ENCODE results near the gene TARBP2.

DNA sequence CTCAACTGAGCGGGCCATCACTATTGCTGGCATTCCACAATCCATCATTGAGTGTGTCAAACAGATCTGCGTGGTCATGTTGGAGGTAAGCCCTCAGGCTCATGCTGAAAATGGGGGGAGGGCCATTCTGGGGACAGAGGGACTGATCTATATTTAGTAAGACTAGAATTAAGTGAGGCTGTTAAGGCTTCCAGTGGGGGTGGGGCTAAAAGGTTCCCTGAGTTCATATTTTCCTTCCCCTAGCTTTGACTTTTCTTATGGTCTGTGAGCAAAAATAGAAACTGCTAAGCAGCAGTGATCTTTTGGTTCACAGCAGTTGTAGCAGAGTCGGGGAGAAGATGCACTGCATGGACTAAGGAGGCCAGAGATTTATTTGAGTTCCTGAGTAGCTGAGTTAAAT is 40.0 kb upstream of the TARBP2 start:
- TF ChIP-seq, protein P1, sequence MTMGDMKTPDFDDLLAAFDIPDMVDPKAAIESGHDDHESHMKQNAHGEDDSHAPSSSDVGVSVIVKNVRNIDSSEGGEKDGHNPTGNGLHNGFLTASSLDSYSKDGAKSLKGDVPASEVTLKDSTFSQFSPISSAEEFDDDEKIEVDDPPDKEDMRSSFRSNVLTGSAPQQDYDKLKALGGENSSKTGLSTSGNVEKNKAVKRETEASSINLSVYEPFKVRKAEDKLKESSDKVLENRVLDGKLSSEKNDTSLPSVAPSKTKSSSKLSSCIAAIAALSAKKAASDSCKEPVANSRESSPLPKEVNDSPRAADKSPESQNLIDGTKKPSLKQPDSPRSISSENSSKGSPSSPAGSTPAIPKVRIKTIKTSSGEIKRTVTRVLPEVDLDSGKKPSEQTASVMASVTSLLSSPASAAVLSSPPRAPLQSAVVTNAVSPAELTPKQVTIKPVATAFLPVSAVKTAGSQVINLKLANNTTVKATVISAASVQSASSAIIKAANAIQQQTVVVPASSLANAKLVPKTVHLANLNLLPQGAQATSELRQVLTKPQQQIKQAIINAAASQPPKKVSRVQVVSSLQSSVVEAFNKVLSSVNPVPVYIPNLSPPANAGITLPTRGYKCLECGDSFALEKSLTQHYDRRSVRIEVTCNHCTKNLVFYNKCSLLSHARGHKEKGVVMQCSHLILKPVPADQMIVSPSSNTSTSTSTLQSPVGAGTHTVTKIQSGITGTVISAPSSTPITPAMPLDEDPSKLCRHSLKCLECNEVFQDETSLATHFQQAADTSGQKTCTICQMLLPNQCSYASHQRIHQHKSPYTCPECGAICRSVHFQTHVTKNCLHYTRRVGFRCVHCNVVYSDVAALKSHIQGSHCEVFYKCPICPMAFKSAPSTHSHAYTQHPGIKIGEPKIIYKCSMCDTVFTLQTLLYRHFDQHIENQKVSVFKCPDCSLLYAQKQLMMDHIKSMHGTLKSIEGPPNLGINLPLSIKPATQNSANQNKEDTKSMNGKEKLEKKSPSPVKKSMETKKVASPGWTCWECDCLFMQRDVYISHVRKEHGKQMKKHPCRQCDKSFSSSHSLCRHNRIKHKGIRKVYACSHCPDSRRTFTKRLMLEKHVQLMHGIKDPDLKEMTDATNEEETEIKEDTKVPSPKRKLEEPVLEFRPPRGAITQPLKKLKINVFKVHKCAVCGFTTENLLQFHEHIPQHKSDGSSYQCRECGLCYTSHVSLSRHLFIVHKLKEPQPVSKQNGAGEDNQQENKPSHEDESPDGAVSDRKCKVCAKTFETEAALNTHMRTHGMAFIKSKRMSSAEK (CRISPR knock-in tag; IDR thresholded peaks at IDR 0.05; ENCODE audit: borderline replicate concordance), result no peak
- TF ChIP-seq, protein P2, sequence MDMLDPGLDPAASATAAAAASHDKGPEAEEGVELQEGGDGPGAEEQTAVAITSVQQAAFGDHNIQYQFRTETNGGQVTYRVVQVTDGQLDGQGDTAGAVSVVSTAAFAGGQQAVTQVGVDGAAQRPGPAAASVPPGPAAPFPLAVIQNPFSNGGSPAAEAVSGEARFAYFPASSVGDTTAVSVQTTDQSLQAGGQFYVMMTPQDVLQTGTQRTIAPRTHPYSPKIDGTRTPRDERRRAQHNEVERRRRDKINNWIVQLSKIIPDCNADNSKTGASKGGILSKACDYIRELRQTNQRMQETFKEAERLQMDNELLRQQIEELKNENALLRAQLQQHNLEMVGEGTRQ (CRISPR knock-in tag; IDR thresholded peaks at IDR 0.05), result no peak
- TF ChIP-seq NR3C1 (CRISPR knock-in tag; conservative IDR thresholded peaks at IDR 0.05; ENCODE audit: low read depth) (no peak), ZNF121 (CRISPR knock-in tag; IDR thresholded peaks at IDR 0.05) (no peak)
- TF ChIP-seq, protein P3, sequence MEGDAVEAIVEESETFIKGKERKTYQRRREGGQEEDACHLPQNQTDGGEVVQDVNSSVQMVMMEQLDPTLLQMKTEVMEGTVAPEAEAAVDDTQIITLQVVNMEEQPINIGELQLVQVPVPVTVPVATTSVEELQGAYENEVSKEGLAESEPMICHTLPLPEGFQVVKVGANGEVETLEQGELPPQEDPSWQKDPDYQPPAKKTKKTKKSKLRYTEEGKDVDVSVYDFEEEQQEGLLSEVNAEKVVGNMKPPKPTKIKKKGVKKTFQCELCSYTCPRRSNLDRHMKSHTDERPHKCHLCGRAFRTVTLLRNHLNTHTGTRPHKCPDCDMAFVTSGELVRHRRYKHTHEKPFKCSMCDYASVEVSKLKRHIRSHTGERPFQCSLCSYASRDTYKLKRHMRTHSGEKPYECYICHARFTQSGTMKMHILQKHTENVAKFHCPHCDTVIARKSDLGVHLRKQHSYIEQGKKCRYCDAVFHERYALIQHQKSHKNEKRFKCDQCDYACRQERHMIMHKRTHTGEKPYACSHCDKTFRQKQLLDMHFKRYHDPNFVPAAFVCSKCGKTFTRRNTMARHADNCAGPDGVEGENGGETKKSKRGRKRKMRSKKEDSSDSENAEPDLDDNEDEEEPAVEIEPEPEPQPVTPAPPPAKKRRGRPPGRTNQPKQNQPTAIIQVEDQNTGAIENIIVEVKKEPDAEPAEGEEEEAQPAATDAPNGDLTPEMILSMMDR (IDR thresholded peaks at IDR 0.05), result no peak
